ENCODE results near the gene PDE9A.
"Not testable (repeated sequence)": the region's sequence is repeated elsewhere in the genome, so short reads cannot be mapped to it uniquely, and the experiment has no call there.

Gene PDE9A

GRCh38 chr21:42624095-42624790 is 29.2 kb upstream of the PDE9A start:
- in situ Hi-C loops (cut with HindIII; ENCODE audit: low sequenced_read_pairs) = no loop called here

GRCh38 chr21:42624936-42625335 is 28.5 kb upstream of the PDE9A start:
- in situ Hi-C loops (cut with HindIII; ENCODE audit: low sequenced_read_pairs) = no loop called here

GRCh38 chr21:42626171-42626570 is 27.2 kb upstream of the PDE9A start:
- in situ Hi-C loops (cut with HindIII; ENCODE audit: low sequenced_read_pairs) = no loop called here

GRCh38 chr21:42627527-42628289 is 25.7 kb upstream of the PDE9A start:
- in situ Hi-C loops (cut with HindIII; ENCODE audit: low sequenced_read_pairs) = no loop called here

- in situ Hi-C loops (cut with HindIII; ENCODE audit: low sequenced_read_pairs) = not testable (repeated sequence)
These were observed 24.9 kb upstream of the PDE9A start for GRCh38 chr21:42628466-42629061.

GRCh38 chr21:42629933-42630589 is 23.4 kb upstream of the PDE9A start:
- in situ Hi-C loops (cut with HindIII; ENCODE audit: low sequenced_read_pairs) = no loop called here

GRCh38 chr21:42630626-42631025 is 22.8 kb upstream of the PDE9A start:
- in situ Hi-C loops (cut with HindIII; ENCODE audit: low sequenced_read_pairs) = no loop called here

- in situ Hi-C loops (cut with HindIII; ENCODE audit: low sequenced_read_pairs) = no loop called here
These were observed 22.3 kb upstream of the PDE9A start for GRCh38 chr21:42631142-42631541.

GRCh38 chr21:42632336-42632751 is 21.1 kb upstream of the PDE9A start:
- in situ Hi-C loops (cut with HindIII; ENCODE audit: low sequenced_read_pairs) = no loop called here

- in situ Hi-C loops (cut with HindIII; ENCODE audit: low sequenced_read_pairs) = no loop called here
These were observed 20.4 kb upstream of the PDE9A start for GRCh38 chr21:42632771-42633690.

- in situ Hi-C loops (cut with HindIII; ENCODE audit: low sequenced_read_pairs) = no loop called here
These were observed 19.6 kb upstream of the PDE9A start for GRCh38 chr21:42633858-42634257.

- in situ Hi-C loops (cut with HindIII; ENCODE audit: low sequenced_read_pairs) = no loop called here
These were observed 17.4 kb upstream of the PDE9A start for GRCh38 chr21:42635848-42636519.

GRCh38 chr21:42636520-42637266 is 16.7 kb upstream of the PDE9A start:
- in situ Hi-C loops (cut with HindIII; ENCODE audit: low sequenced_read_pairs) = no loop called here

- in situ Hi-C loops (cut with HindIII; ENCODE audit: low sequenced_read_pairs) = no loop called here
These were observed 16.0 kb upstream of the PDE9A start for GRCh38 chr21:42637267-42638041.

- in situ Hi-C loops (cut with HindIII; ENCODE audit: low sequenced_read_pairs) = no loop called here
These were observed 15.1 kb upstream of the PDE9A start for GRCh38 chr21:42638266-42638863.

GRCh38 chr21:42639646-42640152 is 13.7 kb upstream of the PDE9A start:
- in situ Hi-C loops (cut with HindIII; ENCODE audit: low sequenced_read_pairs) = no loop called here

- in situ Hi-C loops (cut with HindIII; ENCODE audit: low sequenced_read_pairs) = no loop called here
These were observed 12.9 kb upstream of the PDE9A start for GRCh38 chr21:42640486-42640885.
